Activated T-cell treated with anti-CD3 and anti-CD28 coated beads, Interleukin-2, amount 50 U/mL, for 24 hours (primary cell): ENCODE results near the gene STEAP1.
A peak's percentile ranks its signal among the peaks of the same experiment; 100 is the strongest.
"Not testable (repeated sequence)": the region's sequence is repeated elsewhere in the genome, so short reads cannot be mapped to it uniquely, and the experiment has no call there.

ENCODE experiments used
- DNase-seq: peaks from one replicate; pipeline ENCODE4 v3.0.0-alpha.2; 2020
- H3K27ac Mint-ChIP-seq: 2 replicates; pipeline ENCODE4 v1.8.0; 2020; ENCODE audit warnings: mild to moderate bottlenecking, mixed read lengths
- H3K27me3 Mint-ChIP-seq: 2 replicates; pipeline ENCODE4 v1.8.0; 2020; ENCODE audit warnings: mixed read lengths
- H3K36me3 Mint-ChIP-seq: 2 replicates; pipeline ENCODE4 v1.8.0; 2020; ENCODE audit warnings: low read depth, mixed read lengths
- H3K4me1 Mint-ChIP-seq: 2 replicates; pipeline ENCODE4 v1.8.0; 2020; ENCODE audit warnings: low read depth, mixed read lengths
- H3K4me3 Mint-ChIP-seq: 2 replicates; pipeline ENCODE4 v1.8.0; 2020; ENCODE audit warnings: mild to moderate bottlenecking, moderate library complexity, mixed read lengths
- H3K9me3 Mint-ChIP-seq: 2 replicates; pipeline ENCODE4 v1.8.0; 2020; ENCODE audit warnings: mixed read lengths

The STEAP1 gene

GRCh38 chr7:90186290-90186689 is 32.0 kb downstream of the STEAP1 start:
- H3K4me1 Mint-ChIP-seq, H3K36me3 Mint-ChIP-seq, DNase-seq, H3K4me3 Mint-ChIP-seq, H3K9me3 Mint-ChIP-seq, H3K27ac Mint-ChIP-seq, H3K27me3 Mint-ChIP-seq: not testable (repeated sequence)

DNA sequence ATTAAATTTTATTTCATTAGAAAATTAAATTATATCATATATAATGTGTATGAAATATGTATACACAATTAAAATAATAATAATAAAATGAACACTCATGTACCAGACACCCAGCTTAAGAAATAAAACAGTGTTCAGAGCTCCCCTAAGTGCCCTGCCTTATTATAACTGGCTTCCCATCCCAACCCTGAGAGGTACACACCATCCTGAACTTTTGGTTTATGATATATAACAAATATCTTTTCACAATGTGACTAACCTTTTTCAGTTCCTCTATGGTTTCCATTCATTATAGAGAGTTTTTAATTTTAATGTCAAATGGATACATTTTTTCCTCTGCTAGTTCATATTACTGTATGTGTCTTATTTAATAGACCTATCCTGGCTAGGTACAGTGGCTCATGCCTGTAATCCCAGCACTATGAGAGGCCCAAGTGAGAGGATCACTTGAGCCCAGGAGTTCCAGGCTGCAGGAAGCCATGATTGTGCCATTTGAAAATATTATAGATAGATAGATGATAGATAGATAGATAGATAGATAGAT is 33.3 kb downstream of the STEAP1 start:
- H3K9me3 Mint-ChIP-seq, result peaks cover 15% of the 10 kb centered on the region
- H3K27me3 Mint-ChIP-seq, result peaks cover 2% of the 10 kb centered on the region
- no peak overlapping the region for H3K4me3 Mint-ChIP-seq
- H3K36me3 Mint-ChIP-seq, result no peaks in the 10 kb centered on the region
- DNase-seq, result no peak
- peaks cover 2% of the 10 kb centered on the region for H3K4me1 Mint-ChIP-seq
- no peak overlapping the region for H3K27ac Mint-ChIP-seq

GRCh38 chr7:90188281-90188680 is 34.0 kb downstream of the STEAP1 start:
- H3K27me3 Mint-ChIP-seq, result peaks cover 2% of the 10 kb centered on the region

DNA sequence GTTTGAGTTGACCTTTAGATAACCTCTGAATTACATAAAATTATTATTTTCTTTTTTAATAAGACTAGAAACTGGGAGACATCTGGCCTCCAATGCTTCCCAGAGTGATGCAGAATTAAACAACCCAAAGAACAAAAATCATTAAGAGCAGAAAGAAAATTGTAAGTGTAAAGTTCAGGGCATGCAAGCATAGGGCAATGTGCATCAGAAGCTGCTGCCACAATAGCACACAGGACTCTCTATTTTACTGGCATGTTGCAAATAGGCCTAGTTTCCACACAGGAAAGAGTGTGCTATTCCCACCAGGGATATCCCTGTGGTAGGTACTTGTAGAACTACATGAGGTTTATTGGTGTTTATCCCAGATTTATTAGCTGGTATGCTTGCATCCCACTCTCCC is 36.7 kb downstream of the STEAP1 start:
- peaks cover 2% of the 10 kb centered on the region for H3K27me3 Mint-ChIP-seq
- DNase-seq, result no peak
- peaks cover 23% of the 10 kb centered on the region for H3K9me3 Mint-ChIP-seq
- H3K4me1 Mint-ChIP-seq, result no peaks in the 10 kb centered on the region
- no peaks in the 10 kb centered on the region for H3K36me3 Mint-ChIP-seq
- H3K4me3 Mint-ChIP-seq, result no peak overlapping the region
- H3K27ac Mint-ChIP-seq, result no peak overlapping the region

More at GRCh38 chr7:90188281-90188680, 34.0 kb downstream of the STEAP1 start:
- Mint-ChIP-seq H3K9me3 (peaks cover 22% of the 10 kb centered on the region), H3K27ac (no peak overlapping the region), H3K36me3 (no peaks in the 10 kb centered on the region), H3K4me1 (peaks cover under 1% of the 10 kb centered on the region), H3K4me3 (no peak overlapping the region)
- no peak for DNase-seq

GRCh38 chr7:90191648-90192047 is 37.4 kb downstream of the STEAP1 start:
- Mint-ChIP-seq H3K27ac (no peak overlapping the region), H3K9me3 (peaks cover 23% of the 10 kb centered on the region), H3K4me1 (no peaks in the 10 kb centered on the region), H3K36me3 (no peaks in the 10 kb centered on the region), H3K4me3 (no peak overlapping the region), H3K27me3 (peaks cover 2% of the 10 kb centered on the region)
- DNase-seq, result no peak

DNA sequence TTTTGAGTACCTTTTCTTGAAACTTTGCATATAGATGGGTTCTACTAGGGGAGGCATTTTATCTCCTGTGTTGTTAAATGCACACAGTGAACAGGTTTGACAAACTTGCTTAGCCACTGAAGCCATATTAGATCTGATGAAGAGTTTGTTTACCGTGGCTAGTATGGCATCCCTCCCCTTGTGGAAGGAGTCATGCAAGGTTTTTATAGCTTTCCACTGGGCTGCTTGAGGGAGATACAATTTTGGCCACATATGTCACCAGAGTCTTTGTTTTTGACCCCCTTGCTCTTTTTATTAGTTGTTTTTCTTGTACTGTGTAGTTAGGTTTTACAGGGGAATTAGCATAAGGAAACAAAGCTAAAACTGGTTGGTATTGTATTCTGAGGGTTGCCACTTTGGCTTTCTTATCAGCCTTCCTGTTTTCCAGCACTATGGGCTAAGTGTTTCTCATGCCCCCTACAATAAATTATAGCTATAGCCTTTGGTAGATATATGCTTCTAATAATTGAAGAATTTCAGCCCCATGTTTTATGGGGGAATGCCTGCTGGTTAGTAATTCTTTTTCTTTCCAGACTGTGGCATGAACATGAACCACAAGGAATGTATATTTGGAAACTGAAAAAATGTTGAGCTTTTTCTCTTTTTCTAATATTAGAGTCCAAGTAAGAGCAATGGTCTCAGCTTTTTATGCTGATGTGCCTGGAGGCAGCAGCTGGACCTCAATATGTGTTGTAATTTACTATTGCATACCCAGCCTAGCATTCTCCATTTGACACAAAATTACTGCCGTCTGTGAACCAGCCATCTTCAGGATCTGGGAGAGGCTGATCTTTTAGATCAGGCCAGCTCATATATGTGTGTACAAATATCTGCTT is 38.8 kb downstream of the STEAP1 start:
- no peak overlapping the region for H3K27ac Mint-ChIP-seq
- H3K36me3 Mint-ChIP-seq, result no peaks in the 10 kb centered on the region
- peaks cover 2% of the 10 kb centered on the region for H3K27me3 Mint-ChIP-seq
- peaks cover 23% of the 10 kb centered on the region for H3K9me3 Mint-ChIP-seq
- no peak overlapping the region for H3K4me3 Mint-ChIP-seq
- no peak for DNase-seq
- H3K4me1 Mint-ChIP-seq, result no peaks in the 10 kb centered on the region

DNA sequence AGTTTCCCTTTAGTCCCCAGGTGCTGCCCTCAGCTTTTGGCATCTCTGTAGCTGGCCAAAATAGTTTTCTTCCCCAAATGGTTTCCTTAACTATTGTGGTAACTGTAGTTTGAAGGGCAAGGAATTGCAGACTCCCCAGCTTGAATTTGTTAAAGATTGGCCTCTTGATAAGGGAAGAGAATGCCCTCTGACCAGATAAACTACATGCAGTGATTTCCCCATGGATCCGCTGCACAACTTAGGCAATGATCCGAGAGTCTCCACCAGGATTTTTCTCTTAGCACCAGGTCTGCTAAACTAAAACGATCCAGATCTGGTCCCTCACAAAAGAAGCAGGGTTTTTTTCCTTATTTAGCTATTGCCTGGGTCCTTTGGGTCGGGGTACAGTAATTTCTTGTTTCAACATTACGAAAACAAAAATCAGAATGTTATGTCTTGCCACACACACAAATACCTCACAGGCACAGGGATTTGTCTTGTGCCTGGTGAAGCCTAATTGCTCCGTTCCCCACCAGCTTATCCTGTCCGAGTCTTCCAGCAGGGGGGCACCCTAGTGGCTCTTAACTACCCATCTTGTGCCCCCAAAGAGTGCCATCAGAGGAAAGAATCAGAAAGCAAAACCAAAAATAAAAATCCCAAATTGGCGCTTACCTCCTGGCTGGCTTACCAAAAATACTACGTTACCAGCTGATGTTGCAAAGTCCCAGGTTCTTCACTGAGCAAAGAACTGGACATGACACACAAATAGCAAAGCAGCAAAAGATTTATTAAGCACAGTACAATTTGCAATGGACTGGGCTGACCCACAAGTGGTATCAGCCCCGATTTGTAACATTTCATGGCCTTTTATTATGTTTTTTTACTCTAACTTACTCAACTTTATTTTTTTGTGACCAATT is 40.9 kb downstream of the STEAP1 start:
- no peak overlapping the region for H3K4me3 Mint-ChIP-seq
- no peak overlapping the region for H3K27ac Mint-ChIP-seq
- H3K9me3 Mint-ChIP-seq, result peaks cover 20% of the 10 kb centered on the region
- H3K27me3 Mint-ChIP-seq, result no peaks in the 10 kb centered on the region
- no peaks in the 10 kb centered on the region for H3K36me3 Mint-ChIP-seq
- no peaks in the 10 kb centered on the region for H3K4me1 Mint-ChIP-seq
- no peak for DNase-seq

DNA sequence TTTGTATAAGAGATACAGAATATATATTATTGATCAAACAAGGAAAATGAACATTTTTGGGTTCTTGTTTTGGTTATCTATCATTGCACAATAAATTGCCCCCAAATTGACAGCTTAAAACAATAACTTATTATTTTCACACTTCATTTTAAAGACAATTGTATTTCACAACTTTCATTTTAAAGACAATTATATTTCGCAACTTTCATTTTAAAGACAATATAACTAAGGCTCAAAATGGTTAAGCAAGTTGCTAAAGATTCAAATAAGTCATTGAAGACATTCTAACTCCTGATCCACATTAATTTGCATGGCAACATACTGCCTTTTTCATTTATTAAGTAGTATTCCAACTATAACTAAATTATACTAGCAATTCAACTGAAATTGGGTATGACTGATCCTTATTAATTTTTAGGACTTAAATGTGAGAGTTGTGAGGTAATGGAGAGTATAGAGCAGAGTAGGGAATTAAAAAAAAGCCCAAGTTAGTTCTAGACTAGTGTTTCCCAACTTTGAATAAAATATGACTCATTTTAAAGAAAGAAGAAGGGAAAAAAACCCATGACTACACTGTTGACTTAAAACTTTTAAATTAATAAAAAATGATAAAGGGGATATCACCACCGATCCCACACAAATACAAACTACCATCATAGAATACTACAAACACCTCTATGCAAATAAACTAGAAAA is 47.4 kb downstream of the STEAP1 start:
- no peaks in the 10 kb centered on the region for H3K4me1 Mint-ChIP-seq
- H3K36me3 Mint-ChIP-seq, result no peaks in the 10 kb centered on the region
- no peak overlapping the region for H3K4me3 Mint-ChIP-seq
- no peak for DNase-seq
- H3K27ac Mint-ChIP-seq, result no peak overlapping the region
- peaks cover 3% of the 10 kb centered on the region for H3K27me3 Mint-ChIP-seq
- peaks cover 2% of the 10 kb centered on the region for H3K9me3 Mint-ChIP-seq

- Mint-ChIP-seq H3K27ac (no peak overlapping the region), H3K9me3 (peaks cover 2% of the 10 kb centered on the region)
These were observed 53.7 kb downstream of the STEAP1 start for GRCh38 chr7:90207956-90208355.

DNA sequence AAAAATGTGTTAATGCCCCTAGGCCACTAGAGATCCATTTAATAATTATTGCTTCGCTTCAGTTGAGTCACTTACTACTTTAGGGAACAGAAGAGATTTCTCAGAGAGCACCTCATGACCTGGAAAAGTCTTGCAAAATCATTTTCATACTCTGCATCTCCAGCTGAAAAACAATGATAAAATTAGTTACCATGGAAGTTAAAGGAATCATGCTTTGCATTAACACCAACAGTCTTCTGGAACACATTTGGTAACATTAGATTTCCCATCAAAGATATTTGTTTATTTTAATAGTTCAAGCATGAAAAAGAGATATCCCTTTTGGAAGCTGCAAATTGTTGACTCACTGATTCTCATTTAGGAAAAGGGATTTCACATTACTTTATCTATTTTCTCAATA is 55.5 kb downstream of the STEAP1 start:
- Mint-ChIP-seq H3K4me1 (peaks cover 5% of the 10 kb centered on the region), H3K27ac (no peak overlapping the region), H3K4me3 (no peak overlapping the region)

More at GRCh38 chr7:90207956-90208355, 53.7 kb downstream of the STEAP1 start:
- Mint-ChIP-seq H3K27me3 (peaks cover 9% of the 10 kb centered on the region), H3K4me3 (no peak overlapping the region), H3K4me1 (peaks cover 5% of the 10 kb centered on the region), H3K36me3 (no peaks in the 10 kb centered on the region)
- no peak for DNase-seq

DNA sequence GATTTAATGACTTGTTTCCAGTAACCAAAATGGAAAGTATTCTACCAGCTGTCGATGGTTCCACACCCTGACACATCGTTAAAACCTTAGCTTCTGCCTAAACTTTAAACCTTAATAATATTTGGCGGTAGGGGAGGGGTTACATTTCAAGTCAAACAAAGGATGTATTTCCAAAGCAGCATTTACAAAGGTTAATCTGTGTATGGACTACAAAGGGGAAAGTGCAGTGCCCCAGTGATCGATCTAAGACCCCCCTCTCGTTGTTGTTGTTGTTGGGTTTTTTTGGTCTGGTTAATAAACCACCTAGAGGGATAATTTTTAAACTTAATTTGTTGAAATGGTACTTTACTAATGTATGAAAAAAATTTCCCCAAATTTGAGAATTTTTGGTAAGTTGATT is 56.2 kb downstream of the STEAP1 start:
- H3K4me1 Mint-ChIP-seq, result peaks cover 5% of the 10 kb centered on the region
- no peak overlapping the region for H3K4me3 Mint-ChIP-seq
- DNase-seq, result no peak
- no peaks in the 10 kb centered on the region for H3K36me3 Mint-ChIP-seq
- no peak overlapping the region for H3K27ac Mint-ChIP-seq
- peaks cover 9% of the 10 kb centered on the region for H3K27me3 Mint-ChIP-seq
- no peaks in the 10 kb centered on the region for H3K9me3 Mint-ChIP-seq

More for the DNA sequence above, 55.5 kb downstream of the STEAP1 start:
- no peak for DNase-seq
- Mint-ChIP-seq H3K9me3 (no peaks in the 10 kb centered on the region), H3K36me3 (no peaks in the 10 kb centered on the region), H3K27me3 (peaks cover 9% of the 10 kb centered on the region)

DNA sequence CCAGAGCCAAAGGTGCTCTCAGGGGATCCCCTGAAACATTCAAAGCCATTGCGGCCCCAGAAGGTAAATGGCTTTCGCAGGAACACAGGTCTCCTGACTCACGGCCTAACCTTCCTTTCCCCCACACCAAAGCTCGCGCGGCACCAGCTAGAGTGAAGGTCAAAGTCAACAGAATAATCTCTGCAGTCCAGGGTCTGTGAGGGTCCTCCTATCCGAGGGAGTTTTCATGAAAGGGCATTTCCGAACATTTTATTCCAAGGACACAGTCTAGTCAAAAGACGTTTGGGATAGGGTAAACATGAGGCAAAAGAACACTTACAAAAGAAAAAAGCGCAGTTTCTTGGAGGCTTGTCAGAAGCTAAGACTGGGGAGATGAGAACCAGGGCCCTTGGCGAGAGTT is 56.7 kb downstream of the STEAP1 start:
- DNase-seq, result no peak
- H3K4me3 Mint-ChIP-seq, result no peak overlapping the region
- no peaks in the 10 kb centered on the region for H3K36me3 Mint-ChIP-seq
- no peaks in the 10 kb centered on the region for H3K9me3 Mint-ChIP-seq
- H3K4me1 Mint-ChIP-seq, result peaks cover 5% of the 10 kb centered on the region
- H3K27me3 Mint-ChIP-seq, result peaks cover 9% of the 10 kb centered on the region
- H3K27ac Mint-ChIP-seq, result no peak overlapping the region

GRCh38 chr7:90211391-90212148 is 57.3 kb downstream of the STEAP1 start, which contains the start of gene STEAP2:
TSS of gene STEAP2 (plus strand) at chr7:90211740. CDS start at chr7:90225083, 13,343 bp downstream.
- DNase-seq, result peak; percentile 51
- H3K4me1 Mint-ChIP-seq, result peaks cover 5% of the 10 kb centered on the region
- H3K4me3 Mint-ChIP-seq, result peak within 1 kb of the TSS; percentile 48

More at GRCh38 chr7:90211391-90212148, 57.3 kb downstream of the STEAP1 start, which contains the start of gene STEAP2:
- Mint-ChIP-seq H3K9me3 (no peaks in the 10 kb centered on the region), H3K27ac (no peak within 1 kb of the TSS), H3K27me3 (peaks cover 13% of the 10 kb centered on the region), H3K36me3 (no peaks in the 10 kb centered on the region)
